ENCODE data around the gene STK11IP.

- TF ChIP-seq CTCF (IDR thresholded peaks at IDR 0.05 in 2 of 3, conservative IDR thresholded peaks at IDR 0.05 in 1 of 3; ENCODE audit: control insufficient read depth in 2 of 3, extremely low read depth in 1 of 3, insufficient read depth in 1 of 3, low read depth in 3 of 3, low read length in 3 of 3) = no peak
- no peak for TF ChIP-seq EZH2 (IDR thresholded peaks at IDR 0.05; ENCODE audit: borderline replicate concordance, control insufficient read depth, low read depth, low read length)
- TF ChIP-seq TCF12 (IDR thresholded peaks at IDR 0.05; ENCODE audit: low read depth, low read length) = no peak
- TF ChIP-seq MYC (IDR thresholded peaks at IDR 0.05; ENCODE audit: insufficient read depth, insufficient read length, insufficient replicate concordance, low read length, severe bottlenecking) = no peak
- TF ChIP-seq MEF2A (IDR thresholded peaks at IDR 0.05; ENCODE audit: insufficient read depth, low read depth, low read length) = no peak
- no peak for TF ChIP-seq CREB1 (IDR thresholded peaks at IDR 0.05; ENCODE audit: low read depth)
- TF ChIP-seq SIX5 (IDR thresholded peaks at IDR 0.05; ENCODE audit: low read depth, low read length, severe bottlenecking) = no peak
- no peak for TF ChIP-seq NFYB (IDR thresholded peaks at IDR 0.05; ENCODE audit: insufficient read depth, low read depth, low read length)
- TF ChIP-seq ZZZ3 (IDR thresholded peaks at IDR 0.05; ENCODE audit: control insufficient read depth, insufficient read length, low read depth) = no peak
- TF ChIP-seq NFIC (IDR thresholded peaks at IDR 0.05; ENCODE audit: low read depth, low read length) = no peak
- TF ChIP-seq POLR2AphosphoS5 (IDR thresholded peaks at IDR 0.05; ENCODE audit: low read length) = no peak
- TF ChIP-seq RCOR1 (conservative IDR thresholded peaks at IDR 0.05; ENCODE audit: low read depth, low read length) = no peak
- no peak for TF ChIP-seq GATAD2B (conservative IDR thresholded peaks at IDR 0.05; ENCODE audit: low read depth)
- no peak for TF ChIP-seq MAX (IDR thresholded peaks at IDR 0.05; ENCODE audit: low read depth, low read length)
These were observed 27.5 kb downstream of the STK11IP start for GRCh38 chr2:219625179-219625578.
